SK-N-MC (cell line): ENCODE results near the gene LRIG1.

Experiments
- DNase-seq: peaks from one replicate; pipeline ENCODE4 v3.0.0-alpha.2; 2011; ENCODE audit warnings: low read depth, low spot score
- H3K27ac ChIP-seq: fragments of 200-600 bp; sonication (generic); 2 replicates; pipeline ENCODE4 v1.5.1; 2016; ENCODE audit warnings: mixed run types
- H3K36me3 ChIP-seq: fragments of 200-600 bp; sonication (generic); 2 replicates; pipeline ENCODE4 v1.6.1; 2017; ENCODE audit warnings: antibody characterized with exemption, low read length, mixed read lengths; ENCODE audit not compliant: insufficient read depth
- H3K4me3 ChIP-seq: fragments of 200-600 bp; sonication (generic); 2 replicates; pipeline ENCODE4 v1.5.1; 2016
- H3K9ac ChIP-seq: fragments of 200-600 bp; sonication (generic); 2 replicates; pipeline ENCODE4 v1.8.0; 2017; ENCODE audit warnings: mixed run types, mixed read lengths; ENCODE audit not compliant: insufficient read length
- H3K9me3 ChIP-seq: fragments of 200-600 bp; sonication (generic); 2 replicates; pipeline ENCODE4 v1.6.1; 2017; ENCODE audit warnings: low read depth, mild to moderate bottlenecking, antibody characterized with exemption, low read length, moderate library complexity, mixed read lengths
- EZH2 ChIP-seq: fragments of 200-600 bp; sonication (generic); IDR thresholded peaks from one replicate; pipeline ENCODE4 v1.6.1; 2017; ENCODE audit warnings: antibody characterized with exemption
- FOXP2 ChIP-seq: optimal IDR thresholded peaks from 2 replicates; pipeline ENCODE3; 2011; ENCODE audit warnings: mild to moderate bottlenecking, moderate library complexity; ENCODE audit not compliant: insufficient read depth; ENCODE audit errors: extremely low read length, control extremely low read depth
- POLR2AphosphoS5 ChIP-seq: IDR thresholded peaks from 2 replicates; pipeline ENCODE4 v1.6.1; 2012; ENCODE audit warnings: mild to moderate bottlenecking, low read depth, low read length, borderline replicate concordance

The LRIG1 gene

DNA sequence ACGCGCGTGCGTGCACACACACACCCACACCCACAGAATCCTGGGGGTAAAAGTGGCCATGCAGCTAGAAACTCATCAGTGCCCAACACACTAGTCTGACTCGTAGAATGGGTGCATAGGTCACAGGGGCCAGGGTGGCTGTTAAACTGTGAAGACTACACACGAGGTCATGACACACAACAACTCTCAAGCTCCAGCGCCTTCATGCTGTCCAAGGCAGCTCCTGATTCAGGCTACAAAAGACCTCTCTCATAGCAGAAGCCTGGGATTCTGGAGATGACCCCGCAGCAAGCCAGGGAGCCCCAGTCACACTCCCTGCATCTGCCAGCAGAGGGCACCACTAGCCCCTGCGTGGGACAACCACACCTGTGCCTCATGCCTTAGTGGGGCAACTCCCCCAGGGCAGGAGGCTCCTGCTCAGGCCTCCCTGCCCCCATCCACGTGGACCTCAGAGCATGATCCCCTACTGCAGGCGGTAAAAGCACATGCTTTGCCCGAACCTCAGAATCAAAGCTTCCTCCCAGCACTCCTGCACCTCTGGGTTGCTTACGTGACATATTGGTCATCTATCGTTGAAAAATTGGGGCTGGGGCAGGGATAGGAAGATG is 93.1 kb downstream of the LRIG1 start:
- no peaks in the 10 kb centered on the region for H3K9me3 ChIP-seq
- TF ChIP-seq FOXP2 (no peak), EZH2 (no peak), POLR2AphosphoS5 (no peak)
- H3K27ac ChIP-seq: no peak overlapping the region
- DNase-seq: no peak
- H3K4me3 ChIP-seq: no peak overlapping the region
- H3K9ac ChIP-seq: no peak overlapping the region
- H3K36me3 ChIP-seq: peaks cover 2% of the 10 kb centered on the region; the same call in 1 of the 2 replicates

DNA sequence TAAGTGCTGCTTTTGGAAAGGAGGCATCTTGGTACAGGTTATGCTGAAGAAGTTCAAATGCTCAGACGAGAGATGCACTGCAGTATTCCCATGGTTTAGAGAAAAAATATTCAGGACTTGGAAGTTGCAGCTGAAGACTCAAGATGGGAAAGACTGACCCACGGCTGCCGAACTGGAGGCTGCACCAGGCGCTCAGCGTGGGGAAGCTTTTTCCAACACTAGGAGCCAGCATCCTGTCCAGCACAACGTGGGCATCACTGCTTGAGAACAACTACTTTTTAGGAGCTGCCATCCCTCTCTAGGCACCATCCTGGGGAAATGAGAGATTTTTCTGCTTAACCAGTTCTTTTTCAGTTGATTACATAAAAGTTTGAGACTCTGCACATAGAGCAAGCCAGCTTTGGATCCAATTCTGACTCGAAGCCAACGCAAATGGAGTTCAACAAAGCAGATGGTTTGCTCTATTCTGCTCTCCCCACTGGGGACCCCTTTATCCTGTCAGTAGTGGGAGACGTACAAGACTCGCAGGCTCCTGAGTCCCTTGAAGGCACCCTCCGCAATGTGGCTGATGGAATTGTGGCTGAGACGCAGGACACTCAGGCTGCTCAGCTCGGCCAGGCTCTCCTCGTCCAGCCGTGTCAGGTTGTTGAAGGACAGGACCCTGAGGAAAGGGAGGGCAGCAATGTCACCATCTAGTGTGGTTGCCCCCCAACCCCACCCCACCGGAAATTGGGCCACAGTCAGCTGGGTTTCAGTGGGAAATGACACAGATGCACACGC is 93.8 kb downstream of the LRIG1 start:
- Histone ChIP-seq H3K36me3 (no peaks in the 10 kb centered on the region; the same call in 1 of the 2 replicates), H3K9ac (no peak overlapping the region), H3K9me3 (no peaks in the 10 kb centered on the region), H3K27ac (no peak overlapping the region), H3K4me3 (no peak overlapping the region)
- no peak for TF ChIP-seq FOXP2
- DNase-seq: no peak

DNA sequence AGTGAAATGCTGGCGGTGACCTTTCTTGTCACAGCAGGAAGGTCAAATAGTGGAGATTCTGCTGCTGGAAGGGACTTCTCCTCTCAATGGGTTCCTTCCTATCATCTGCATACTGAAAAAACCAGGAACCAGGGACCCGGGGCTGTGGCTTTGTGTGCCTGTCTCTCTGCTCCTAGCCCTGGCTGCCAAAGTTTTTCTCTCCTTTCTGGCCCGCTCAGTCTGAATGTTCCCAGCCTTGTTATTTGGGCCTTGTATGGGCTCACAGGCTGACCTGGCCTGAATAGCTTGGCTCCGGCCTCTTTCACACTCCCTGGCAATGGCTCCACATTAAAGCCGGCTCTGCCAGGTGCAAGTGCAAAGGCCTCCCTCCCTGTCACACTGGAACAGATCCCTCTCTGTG is 94.7 kb downstream of the LRIG1 start:
- DNase-seq: no peak
- TF ChIP-seq POLR2AphosphoS5: no peak
- no peak for TF ChIP-seq FOXP2
- no peak for TF ChIP-seq EZH2
- Histone ChIP-seq H3K27ac (no peak overlapping the region), H3K4me3 (no peak overlapping the region), H3K9ac (no peak overlapping the region), H3K36me3 (no peaks in the 10 kb centered on the region; the same call in 1 of the 2 replicates), H3K9me3 (no peaks in the 10 kb centered on the region)

DNA sequence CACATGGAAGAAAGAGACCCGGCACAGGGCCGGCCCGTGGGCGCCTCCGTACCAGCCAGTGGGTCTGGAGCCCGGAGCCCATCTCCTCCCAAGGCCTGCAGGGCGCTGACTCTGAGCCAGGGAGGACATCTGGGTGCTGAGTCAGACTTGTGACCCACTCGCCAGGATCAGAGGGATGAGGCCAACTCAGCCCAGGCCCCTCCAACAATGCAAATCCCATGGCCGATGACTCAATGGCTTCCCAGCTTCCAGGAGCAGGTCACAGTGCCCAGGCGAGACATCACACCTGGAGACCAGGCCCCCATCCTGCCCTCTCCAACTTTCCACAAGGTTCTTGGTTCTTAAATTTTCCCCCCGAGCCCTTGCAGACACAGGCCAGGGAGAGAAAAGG is 95.1 kb downstream of the LRIG1 start:
- Histone ChIP-seq H3K9me3 (no peaks in the 10 kb centered on the region), H3K36me3 (no peaks in the 10 kb centered on the region; the same call in 1 of the 2 replicates), H3K4me3 (no peak overlapping the region), H3K27ac (no peak overlapping the region), H3K9ac (no peak overlapping the region)
- no peak for TF ChIP-seq FOXP2
- TF ChIP-seq EZH2: no peak
- no peak for TF ChIP-seq POLR2AphosphoS5
- DNase-seq: no peak

DNA sequence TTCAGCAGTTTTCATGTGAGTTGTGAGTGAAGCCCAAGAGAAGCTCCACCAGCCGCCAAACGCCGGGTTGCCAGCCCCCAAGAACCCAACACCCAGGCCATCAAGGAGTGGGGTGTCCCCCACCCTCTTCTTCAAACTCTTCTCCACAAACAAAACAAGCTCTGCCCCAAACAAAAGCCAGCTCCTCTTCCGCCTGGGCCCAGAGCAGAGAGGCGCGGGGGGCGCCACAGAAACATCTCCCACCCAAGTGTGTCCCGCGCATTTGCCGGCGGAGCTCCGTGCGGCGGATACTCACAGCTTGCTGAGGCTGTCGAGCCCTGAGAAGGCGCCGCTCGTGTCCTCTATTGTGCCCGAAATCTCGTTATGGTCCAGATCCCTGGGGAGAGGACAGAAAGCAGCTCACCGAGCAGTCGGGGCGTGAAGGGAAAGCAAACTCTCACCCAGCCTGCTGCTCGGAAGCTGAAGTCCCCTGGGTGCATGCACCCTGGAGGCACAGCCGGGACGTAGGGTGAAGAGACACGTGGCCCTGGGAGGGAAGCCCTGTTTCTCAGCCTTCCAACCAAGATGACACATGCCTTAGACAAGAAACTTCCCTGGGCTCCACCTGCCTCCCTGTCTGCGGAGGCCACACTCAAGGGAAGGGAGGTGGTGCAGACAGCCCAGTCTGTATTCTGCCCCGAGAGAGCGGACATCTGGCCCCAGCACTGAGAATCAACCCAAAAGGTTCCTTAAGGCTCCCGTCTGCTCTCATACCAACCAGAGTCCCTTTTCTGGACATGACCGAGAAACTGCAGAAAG is 95.7 kb downstream of the LRIG1 start:
- Histone ChIP-seq H3K9me3 (no peaks in the 10 kb centered on the region), H3K36me3 (no peaks in the 10 kb centered on the region; the same call in 1 of the 2 replicates), H3K9ac (no peak overlapping the region), H3K27ac (no peak overlapping the region), H3K4me3 (no peak overlapping the region)
- TF ChIP-seq POLR2AphosphoS5: no peak
- TF ChIP-seq FOXP2: no peak
- no peak for TF ChIP-seq EZH2
- no peak for DNase-seq

DNA sequence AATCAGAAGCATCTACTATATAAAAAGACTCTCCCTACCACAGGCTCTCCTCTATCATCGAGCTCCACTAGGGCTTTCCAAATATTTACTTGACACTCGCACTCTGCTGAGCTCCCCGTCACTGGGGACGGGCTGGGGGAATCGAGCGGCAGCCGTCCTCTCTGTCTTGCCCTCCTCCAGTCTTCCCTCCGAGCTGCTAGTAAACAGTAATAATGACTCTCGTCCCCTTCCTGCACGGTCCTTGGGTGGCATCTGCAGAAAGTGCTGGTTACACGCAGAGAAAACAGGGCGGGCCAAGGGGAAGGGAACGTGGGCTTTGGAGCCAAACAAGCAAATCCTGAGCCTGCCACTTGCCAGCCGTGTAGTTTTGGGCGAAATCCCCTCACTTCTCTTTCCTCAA is 96.6 kb downstream of the LRIG1 start:
- H3K36me3 ChIP-seq: no peaks in the 10 kb centered on the region; the same call in 1 of the 2 replicates
- TF ChIP-seq EZH2 (no peak), POLR2AphosphoS5 (no peak), FOXP2 (no peak)
- H3K9me3 ChIP-seq: no peaks in the 10 kb centered on the region
- no peak for DNase-seq
- no peak overlapping the region for H3K4me3 ChIP-seq
- H3K9ac ChIP-seq: no peak overlapping the region
- no peak overlapping the region for H3K27ac ChIP-seq

DNA sequence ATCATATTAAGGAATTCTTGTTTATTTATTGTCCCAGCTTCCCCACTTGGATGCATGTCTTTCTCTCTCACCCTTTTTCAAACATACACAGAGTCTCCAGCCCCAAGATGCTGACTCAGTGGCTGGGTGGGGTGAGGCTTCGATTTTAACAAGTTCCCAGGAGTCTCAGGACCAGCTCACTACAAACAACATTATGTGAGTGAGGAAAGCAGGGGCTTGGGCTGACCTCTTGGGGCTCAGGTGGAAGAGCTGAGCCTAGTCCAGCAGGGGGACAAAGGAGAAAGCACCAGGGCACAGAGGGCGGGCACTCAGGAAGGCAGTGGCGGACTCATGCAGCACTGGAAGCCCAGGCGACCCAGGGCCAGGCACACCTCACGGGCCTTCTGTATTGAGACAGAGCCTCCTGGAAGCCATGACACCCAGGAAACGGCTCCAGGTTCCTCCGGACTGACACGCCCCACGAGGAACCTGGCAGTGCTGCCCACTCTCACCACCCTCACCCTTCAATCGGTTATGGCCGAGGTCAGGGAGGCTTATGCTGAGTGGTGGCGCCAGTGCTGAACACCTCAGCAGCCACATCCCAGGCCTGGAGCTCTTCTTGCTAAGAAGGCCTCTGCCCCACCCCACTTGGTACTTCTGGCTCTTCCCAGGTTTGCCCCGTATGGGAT is 97.4 kb downstream of the LRIG1 start:
- TF ChIP-seq POLR2AphosphoS5 (no peak), FOXP2 (no peak), EZH2 (no peak)
- Histone ChIP-seq H3K9me3 (no peaks in the 10 kb centered on the region), H3K27ac (no peak overlapping the region), H3K4me3 (no peak overlapping the region), H3K36me3 (no peaks in the 10 kb centered on the region; the same call in 1 of the 2 replicates), H3K9ac (no peak overlapping the region)
- no peak for DNase-seq

DNA sequence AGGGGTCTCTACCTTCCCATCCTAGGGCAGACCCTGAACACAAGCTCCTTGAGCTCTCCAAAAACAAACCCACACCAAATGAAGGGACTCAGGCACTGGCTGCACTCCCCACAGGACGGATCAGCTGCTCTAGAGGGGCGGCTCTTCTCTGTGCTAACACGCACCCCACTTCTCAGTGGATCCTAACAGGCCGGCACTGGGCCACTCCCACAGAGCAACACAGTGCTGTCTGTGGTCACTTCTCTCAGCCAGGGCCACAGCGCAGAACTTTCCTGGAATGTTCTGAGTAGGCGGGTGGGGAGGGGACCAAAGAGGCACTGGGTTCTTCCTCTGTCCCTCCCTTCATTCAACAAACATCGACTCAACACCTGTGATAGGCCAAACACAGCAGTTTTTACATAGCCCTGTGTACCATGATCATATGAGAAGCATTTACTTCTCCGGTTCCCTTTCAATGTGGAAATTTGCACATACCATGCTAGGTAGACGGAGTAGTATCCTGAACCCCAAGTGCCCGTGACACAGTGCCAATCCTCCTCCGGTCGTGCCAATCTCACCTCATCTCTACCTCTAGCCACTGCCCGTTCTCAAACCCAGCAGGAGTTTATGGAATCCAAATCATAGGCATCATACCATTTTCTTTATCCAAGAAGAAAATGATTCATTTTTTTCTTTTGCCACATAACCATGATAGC is 98.1 kb downstream of the LRIG1 start:
- Histone ChIP-seq H3K36me3 (no peaks in the 10 kb centered on the region; the same call in 1 of the 2 replicates), H3K4me3 (no peak overlapping the region), H3K27ac (no peak overlapping the region), H3K9ac (no peak overlapping the region), H3K9me3 (no peaks in the 10 kb centered on the region)
- DNase-seq: no peak
- no peak for TF ChIP-seq FOXP2
- TF ChIP-seq EZH2: no peak
- TF ChIP-seq POLR2AphosphoS5: no peak
